Activated T-helper 1 cell treated with anti-CD3 and anti-CD28 coated beads, Interleukin-12 subunit alpha, Interleukin-12 subunit beta, Interleukin-2, Interleukin-4 antibody, amounts not matched to agents 30 ng/mL and 10 ng/mL and 1 ng/mL, durations not matched to agents 14 hours and 24 hours and 36 hours (primary cell): Measurements from ENCODE around the gene PIAS3. TPM values are rescaled to one million over a fixed set of nuclear protein-coding genes. Genes with fewer than 3 reads are reported as not detected.

Source experiments
- DNase-seq: peaks from one replicate; pipeline ENCODE4 v3.0.0; 2021; ENCODE audit warnings: low spot score
- H3K27ac Mint-ChIP-seq: one replicate; pipeline ENCODE4 v1.8.0; 2021; ENCODE audit warnings: mild to moderate bottlenecking, mixed read lengths
- H3K27me3 Mint-ChIP-seq: one replicate; pipeline ENCODE4 v1.8.0; 2022; ENCODE audit warnings: mild to moderate bottlenecking, moderate library complexity, mixed read lengths; ENCODE audit not compliant: insufficient read depth
- H3K36me3 Mint-ChIP-seq: one replicate; pipeline ENCODE4 v1.8.0; 2021; ENCODE audit warnings: low read depth, mixed read lengths
- H3K4me1 Mint-ChIP-seq: one replicate; pipeline ENCODE4 v1.8.0; 2021; ENCODE audit warnings: low read depth, mixed read lengths
- H3K4me3 Mint-ChIP-seq: one replicate; pipeline ENCODE4 v1.8.0; 2021; ENCODE audit warnings: mild to moderate bottlenecking, moderate library complexity, mixed read lengths
- H3K9me3 Mint-ChIP-seq: one replicate; pipeline ENCODE4 v1.8.0; 2021; ENCODE audit warnings: mixed read lengths
- intact Hi-C: fragments of 100-400 bp; cut with micrococcal nuclease; formaldehyde crosslinking; loops from one replicate; pipeline ENCODE4 v1.15.1; 2024
- total RNA-seq: library from RNA; stranded (reverse); gene quantifications from 2 replicates; pipeline ENCODE4 v1.2.3, GENCODE V29; 2022

The PIAS3 gene
- total RNA-seq, 1 donor from 2014 or later: 16.9 TPM

GRCh38 chr1:145863282-145864018, 4.6 kb upstream of the PIAS3 start:
- intact Hi-C loops: no loop called here
- no peak for DNase-seq
- H3K27ac Mint-ChIP-seq: no peak overlapping the region
- no peaks in the 10 kb centered on the region for H3K9me3 Mint-ChIP-seq
- no peaks in the 10 kb centered on the region for H3K36me3 Mint-ChIP-seq
- H3K4me3 Mint-ChIP-seq: no peak overlapping the region
- peaks cover 24% of the 10 kb centered on the region for H3K27me3 Mint-ChIP-seq
- H3K4me1 Mint-ChIP-seq: peaks cover 5% of the 10 kb centered on the region

DNA sequence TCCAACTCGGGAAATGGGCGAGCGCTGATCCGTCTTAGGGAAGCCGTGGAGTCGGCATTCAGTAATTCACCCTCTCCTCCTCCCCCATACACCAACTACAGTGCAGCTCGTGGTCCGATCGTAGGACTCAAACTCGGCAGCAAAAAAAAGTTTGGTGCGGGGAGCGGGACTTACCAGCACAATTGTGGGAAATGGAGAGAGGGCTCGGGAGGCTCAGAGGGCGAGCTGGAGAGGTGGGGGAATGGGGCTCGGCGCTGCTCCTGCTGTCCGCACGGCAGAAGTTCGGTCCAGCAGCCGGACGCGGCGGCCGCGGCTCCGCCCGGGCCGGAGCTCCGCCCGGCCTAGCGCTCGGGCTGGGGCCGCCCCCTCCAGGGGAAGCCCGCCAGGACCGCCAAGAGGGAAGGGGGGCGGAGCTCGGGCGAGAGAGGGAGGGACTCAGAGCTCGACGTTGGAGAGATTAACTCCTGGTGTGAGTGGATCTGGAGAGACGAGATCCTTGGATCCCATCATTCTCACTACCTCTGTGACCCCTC, 676 bp upstream of the PIAS3 start:
- H3K27me3 Mint-ChIP-seq: peaks cover 7% of the 10 kb centered on the region
- intact Hi-C loops: no loop called here
- H3K27ac Mint-ChIP-seq: peak overlapping the region; percentile 93
- peak; percentile 81 for DNase-seq
- peaks cover 12% of the 10 kb centered on the region for H3K36me3 Mint-ChIP-seq
- peak overlapping the region; percentile 94 for H3K4me3 Mint-ChIP-seq
- H3K9me3 Mint-ChIP-seq: no peaks in the 10 kb centered on the region
- H3K4me1 Mint-ChIP-seq: peaks cover 20% of the 10 kb centered on the region

GRCh38 chr1:145858238-145858900, 512 bp downstream of the PIAS3 start:
- peaks cover 4% of the 10 kb centered on the region for H3K27me3 Mint-ChIP-seq
- intact Hi-C loops: loop anchor here (1.0 kb wide), 4 partner anchors 27 to 106 kb away; partner anchors contain the start of genes ANKRD34A, ANKRD35, PEX11B and POLR3GL
- H3K4me1 Mint-ChIP-seq: peaks cover 20% of the 10 kb centered on the region
- peaks cover 19% of the 10 kb centered on the region for H3K36me3 Mint-ChIP-seq
- H3K9me3 Mint-ChIP-seq: no peaks in the 10 kb centered on the region
- H3K4me3 Mint-ChIP-seq: peak overlapping the region; percentile 94
- DNase-seq: peak; percentile 24
- H3K27ac Mint-ChIP-seq: peak overlapping the region; percentile 93

DNA sequence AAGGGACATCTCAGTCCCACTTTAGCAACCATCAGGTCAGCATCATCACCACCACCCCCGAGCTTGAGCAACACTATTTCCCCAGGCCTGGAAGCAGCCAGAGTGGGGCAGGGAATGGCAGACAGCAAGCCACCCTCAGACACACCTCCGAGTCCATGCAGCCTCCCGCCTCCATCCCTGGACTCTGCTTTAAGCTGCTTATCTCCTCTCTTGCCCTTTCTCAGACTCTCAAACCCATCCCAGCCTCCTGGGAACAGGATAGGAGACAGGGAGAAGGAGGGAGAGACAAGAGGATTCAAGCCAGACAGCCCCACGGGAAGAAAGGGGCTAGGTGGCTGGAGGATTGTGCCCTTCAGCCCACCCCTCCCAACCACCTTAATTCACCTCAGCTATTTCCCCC, 1.7 kb downstream of the PIAS3 start:
- Mint-ChIP-seq H3K9me3 (no peaks in the 10 kb centered on the region), H3K27me3 (no peaks in the 10 kb centered on the region), H3K27ac (no peak overlapping the region), H3K36me3 (peaks cover 22% of the 10 kb centered on the region), H3K4me1 (peaks cover 20% of the 10 kb centered on the region), H3K4me3 (no peak overlapping the region)
- intact Hi-C loops: no loop called here
- DNase-seq: no peak

- Mint-ChIP-seq H3K27me3 (no peaks in the 10 kb centered on the region), H3K4me3 (peak overlapping the region; percentile 46), H3K9me3 (no peaks in the 10 kb centered on the region), H3K4me1 (peaks cover 20% of the 10 kb centered on the region), H3K27ac (no peak overlapping the region), H3K36me3 (peaks cover 29% of the 10 kb centered on the region)
- DNase-seq: no peak
- intact Hi-C loops: no loop called here
Measured at GRCh38 chr1:145855426-145855948, 3.4 kb downstream of the PIAS3 start.

DNA sequence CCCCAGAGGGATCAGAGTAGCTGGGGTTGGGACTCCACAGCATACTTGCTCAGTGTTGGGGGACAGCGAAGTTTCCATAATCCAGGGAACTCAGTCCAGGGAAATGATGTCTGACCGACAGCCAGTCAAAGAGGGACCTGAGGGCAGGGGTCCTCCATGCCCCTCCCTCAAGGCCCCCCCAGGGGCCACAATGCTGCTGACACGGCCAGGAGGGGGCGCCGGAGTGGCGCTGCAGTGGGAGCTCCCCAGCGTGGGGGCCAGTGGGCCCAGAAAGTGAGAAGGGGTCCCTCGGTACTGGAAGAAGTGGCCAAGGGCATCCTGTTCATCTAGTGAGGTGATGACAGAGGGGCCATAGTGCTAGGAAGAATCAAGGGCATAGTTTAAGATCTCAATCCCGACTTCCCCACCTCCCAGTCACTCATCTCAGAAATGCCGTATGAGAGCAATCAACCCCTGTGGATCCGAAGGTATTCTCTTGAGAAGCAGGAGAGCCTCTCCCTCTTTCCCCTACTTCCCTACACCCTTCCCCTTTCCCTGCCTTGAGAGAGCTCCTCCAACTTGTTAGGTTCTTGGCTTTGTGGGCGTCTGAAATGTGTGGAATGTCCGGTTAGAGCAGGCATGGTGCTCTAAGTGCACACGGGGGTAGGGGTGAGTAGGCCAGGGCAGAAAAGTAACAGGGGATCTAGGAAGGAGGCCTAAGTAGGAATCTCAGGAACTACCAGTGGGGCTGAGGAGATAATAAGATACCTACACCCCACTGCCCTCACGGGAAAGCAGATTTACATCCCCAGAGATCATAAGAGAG, 9.3 kb downstream of the PIAS3 start:
- DNase-seq: no peak
- H3K9me3 Mint-ChIP-seq: no peaks in the 10 kb centered on the region
- no peaks in the 10 kb centered on the region for H3K27me3 Mint-ChIP-seq
- intact Hi-C loops: no loop called here
- H3K4me3 Mint-ChIP-seq: no peak overlapping the region
- peaks cover 31% of the 10 kb centered on the region for H3K36me3 Mint-ChIP-seq
- peaks cover 6% of the 10 kb centered on the region for H3K4me1 Mint-ChIP-seq
- peak overlapping the region; percentile 27 for H3K27ac Mint-ChIP-seq

- Mint-ChIP-seq H3K27ac (no peak overlapping the region), H3K27me3 (no peaks in the 10 kb centered on the region), H3K36me3 (peaks cover 23% of the 10 kb centered on the region), H3K4me1 (peaks cover 6% of the 10 kb centered on the region), H3K9me3 (no peaks in the 10 kb centered on the region), H3K4me3 (no peak overlapping the region)
- intact Hi-C loops: no loop called here
- no peak for DNase-seq
Measured at GRCh38 chr1:145847827-145848226, 11.1 kb downstream of the PIAS3 start.

DNA sequence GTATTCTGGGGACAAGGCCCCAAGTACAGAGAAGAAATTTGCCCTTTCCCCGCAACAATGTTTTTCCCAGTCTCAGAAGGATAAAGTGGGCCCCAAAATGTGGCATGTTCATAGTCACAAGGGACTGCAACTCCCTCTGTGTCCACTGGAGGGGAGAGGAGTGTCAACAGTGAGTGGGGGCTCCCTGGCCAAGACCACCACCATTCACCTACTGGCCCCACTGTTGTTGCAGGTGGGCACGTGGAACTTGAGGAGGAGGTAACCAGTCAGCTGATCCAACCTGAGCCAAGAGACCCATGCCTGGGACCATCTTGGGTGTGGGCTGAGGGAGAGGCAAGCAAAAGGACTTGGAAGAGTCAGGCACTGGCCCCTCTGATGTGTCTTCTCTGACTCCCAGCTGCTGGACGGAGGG, 12.7 kb downstream of the PIAS3 start:
- Mint-ChIP-seq H3K9me3 (no peaks in the 10 kb centered on the region), H3K4me1 (peaks cover 6% of the 10 kb centered on the region), H3K27ac (peak overlapping the region; percentile 67), H3K4me3 (peak overlapping the region; percentile 9), H3K27me3 (no peaks in the 10 kb centered on the region), H3K36me3 (peaks cover 29% of the 10 kb centered on the region)
- intact Hi-C loops: loop anchor here (1.0 kb wide), 2 partner anchors 64 to 167 kb away; partner anchors contain the start of gene ITGA10
- DNase-seq: peak; percentile 23

GRCh38 chr1:145845514-145846161, 13.2 kb downstream of the PIAS3 start, which contains the start of gene NUDT17:
NUDT17 (plus strand) TSS chr1:145845630; CDS start chr1:145845641, 11 bp downstream.
- DNase-seq: peak; percentile 62
- intact Hi-C loops: loop anchor here (1.0 to 2.0 kb wide), 5 partner anchors 25 to 168 kb away; partner anchors contain the start of genes ITGA10 and PEX11B
- Mint-ChIP-seq H3K4me1 (peaks cover 6% of the 10 kb centered on the region), H3K9me3 (no peaks in the 10 kb centered on the region), H3K27me3 (no peaks in the 10 kb centered on the region), H3K27ac (peak within 1 kb of the TSS; percentile 67), H3K36me3 (peaks cover 26% of the 10 kb centered on the region), H3K4me3 (peak within 1 kb of the TSS; percentile 9)

DNA sequence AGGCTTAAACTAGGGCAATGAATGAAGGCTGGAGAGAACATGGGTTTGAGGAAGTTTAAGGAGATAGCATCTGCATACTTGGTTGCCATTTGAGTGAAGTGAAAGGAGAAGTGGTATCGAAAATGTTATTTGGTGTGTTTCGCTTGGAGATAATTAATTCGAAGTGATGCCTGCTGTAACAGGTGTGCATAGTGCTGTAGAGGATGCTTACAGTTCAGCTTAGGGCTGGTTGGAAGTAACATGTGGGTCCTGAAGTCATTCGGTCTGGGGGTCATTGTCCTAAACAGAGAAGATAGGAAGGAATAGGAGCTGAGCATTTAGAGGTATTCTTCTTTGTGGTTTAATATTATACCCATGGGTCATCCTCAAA, 13.8 kb downstream of the PIAS3 start:
- peaks cover 24% of the 10 kb centered on the region for H3K36me3 Mint-ChIP-seq
- H3K27ac Mint-ChIP-seq: no peak overlapping the region

DNA sequence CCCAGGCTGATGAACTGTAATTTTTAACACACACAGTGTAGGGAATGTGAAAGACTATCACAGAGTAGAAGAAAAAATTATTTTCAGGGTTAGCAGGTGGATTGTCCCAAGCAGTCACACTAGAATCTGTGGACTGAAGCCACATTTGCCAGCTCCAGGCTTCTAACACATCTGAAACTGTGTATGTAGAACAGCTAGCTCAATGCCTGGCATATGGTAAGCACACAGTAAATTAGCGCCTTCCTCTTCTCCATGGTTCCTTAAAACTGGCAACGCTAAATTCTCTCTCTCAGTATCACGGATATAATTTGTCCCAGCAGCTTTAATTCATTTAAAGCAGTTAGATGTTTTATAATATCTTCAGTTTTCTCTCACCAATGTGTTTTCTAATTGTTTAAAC, 15.8 kb downstream of the PIAS3 start:
- Mint-ChIP-seq H3K4me3 (no peak overlapping the region), H3K27ac (no peak overlapping the region), H3K36me3 (peaks cover 22% of the 10 kb centered on the region), H3K4me1 (peaks cover 6% of the 10 kb centered on the region), H3K27me3 (no peaks in the 10 kb centered on the region), H3K9me3 (no peaks in the 10 kb centered on the region)
- intact Hi-C loops: no loop called here
- DNase-seq: no peak

More for the DNA sequence above, 13.8 kb downstream of the PIAS3 start:
- no peak for DNase-seq
- intact Hi-C loops: loop anchor here (2.0 kb wide), 3 partner anchors 26 to 74 kb away; partner anchors contain the start of gene PEX11B
- H3K4me1 Mint-ChIP-seq: peaks cover 6% of the 10 kb centered on the region
- H3K4me3 Mint-ChIP-seq: no peak overlapping the region
- no peaks in the 10 kb centered on the region for H3K9me3 Mint-ChIP-seq
- no peaks in the 10 kb centered on the region for H3K27me3 Mint-ChIP-seq

DNA sequence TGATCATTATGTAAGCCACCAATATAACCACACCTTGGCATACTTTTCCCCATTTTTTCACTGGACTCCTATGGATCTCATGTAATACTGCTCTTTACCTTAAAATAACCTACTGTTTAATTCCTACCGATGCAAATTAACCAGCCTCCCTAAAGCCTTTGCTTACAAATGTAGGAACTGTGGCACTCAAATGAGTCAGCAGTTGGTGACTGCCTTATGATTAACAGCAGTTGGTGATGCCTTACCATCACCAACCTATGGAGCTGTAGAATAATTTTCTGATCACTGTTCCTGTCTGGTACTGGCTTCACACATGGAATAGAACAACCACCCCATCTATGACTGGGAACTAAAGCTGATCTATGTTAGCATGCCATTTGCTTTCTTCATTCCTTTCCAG, 21.2 kb downstream of the PIAS3 start:
- Mint-ChIP-seq H3K4me1 (no peaks in the 10 kb centered on the region), H3K27ac (no peak overlapping the region), H3K9me3 (no peaks in the 10 kb centered on the region), H3K4me3 (no peak overlapping the region), H3K27me3 (no peaks in the 10 kb centered on the region), H3K36me3 (peaks cover 40% of the 10 kb centered on the region)
- intact Hi-C loops: no loop called here
- no peak for DNase-seq
